Endothelial cell of umbilical vein (primary cell): Measurements from ENCODE around the gene MTPN. TPM values are rescaled to one million over a fixed set of nuclear protein-coding genes. Genes with fewer than 3 reads are reported as not detected.

ENCODE experiments used
- BruUV-seq: library from RNA; stranded (reverse); fragments of 400-500 nt; replicated peaks from 2 replicates; lab custom pipeline; 2021; lab: Mats Ljungman, UMichigan
- CTCF ChIA-PET: fragments of 300-600, 350-600 bp; sonication (Branson Sonifier 250); formaldehyde crosslinking; loops from one replicate; lab custom pipeline; 2021; ENCODE audit warnings: antibody characterized with exemption, inconsistent platforms; lab: Charles Lee
- POLR2A ChIA-PET: fragments of 300-600, 350-600 bp; sonication (Branson Sonifier 250); formaldehyde crosslinking; loops from one replicate; lab custom pipeline; 2021; ENCODE audit warnings: antibody characterized with exemption, inconsistent platforms; lab: Charles Lee
- DNase-seq: peaks from one replicate; pipeline ENCODE4 v3.0.0-alpha.2; 2011; ENCODE audit warnings: low read depth, low spot score
- FAIRE-seq: peaks from 2 replicates; lab custom pipeline; 2011; peaks lifted over from hg19 to GRCh38; lab: Jason Lieb, UNC
- H2AFZ ChIP-seq: 2 replicates; pipeline ENCODE4 v1.6.0; 2012; ENCODE audit warnings: low read depth, low read length, control low read depth, inconsistent platforms
- H3K27ac ChIP-seq: 2 replicates; pipeline ENCODE4 v1.5.1; 2011; ENCODE audit warnings: low read depth, mild to moderate bottlenecking, control low read depth, low read length, moderate library complexity; ENCODE audit not compliant: insufficient read depth
- H3K27me3 ChIP-seq, 2 experiments: 2 replicates each; pipeline versions ENCODE4 v1.6.0 to v1.6.1; 2011; ENCODE audit warnings: low read length in 2 of 2, mixed read lengths in 1 of 2; ENCODE audit not compliant: control insufficient read depth in 2 of 2, insufficient read depth in 2 of 2
- H3K36me3 ChIP-seq, 2 experiments: 2 replicates in 1 of 2; 3 replicates in 1 of 2; pipeline ENCODE4 v1.5.1; 2011; ENCODE audit warnings: low read length in 2 of 2, mild to moderate bottlenecking in 1 of 2, moderate library complexity in 1 of 2; ENCODE audit not compliant: control insufficient read depth in 2 of 2, insufficient read depth in 2 of 2; ENCODE audit errors: extremely low read depth in 1 of 2
- H3K4me1 ChIP-seq: 3 replicates; pipeline ENCODE4 v1.5.1; 2011; ENCODE audit warnings: mild to moderate bottlenecking, low read length; ENCODE audit not compliant: control insufficient read depth, insufficient read depth; ENCODE audit errors: extremely low read depth
- H3K4me2 ChIP-seq: 2 replicates; pipeline ENCODE4 v1.6.1; 2011; ENCODE audit warnings: low read length, control low read depth, mixed read lengths; ENCODE audit not compliant: insufficient read depth
- H3K4me3 ChIP-seq, 3 experiments: fragments of 200-600 bp in 1 of 3; sonication (generic), shearing (Covaris generic) in 1 of 3; replicated peaks in 1 of 3; 2 replicates each; pipeline ENCODE4 v1.5.1; 2011 to 2016; ENCODE audit warnings: control low read depth in 3 of 3, low read length in 3 of 3, mild to moderate bottlenecking in 2 of 3, inconsistent platforms in 1 of 3, low read depth in 1 of 3, moderate library complexity in 1 of 3; ENCODE audit not compliant: insufficient read depth in 1 of 3
- H3K79me2 ChIP-seq: 2 replicates; pipeline ENCODE4 v1.6.0; 2012; ENCODE audit warnings: low read length, inconsistent platforms; ENCODE audit not compliant: control insufficient read depth, insufficient read depth
- H3K9ac ChIP-seq: replicated peaks from 2 replicates; pipeline ENCODE3; 2011; ENCODE audit warnings: low read length, control low read depth; ENCODE audit not compliant: insufficient read depth; ENCODE audit errors: extremely low read depth
- H3K9me1 ChIP-seq: replicated peaks from 3 replicates; pipeline ENCODE4 v1.6.0; 2011; ENCODE audit warnings: mild to moderate bottlenecking, low read length; ENCODE audit not compliant: control insufficient read depth, insufficient read depth; ENCODE audit errors: extremely low read depth
- H3K9me3 ChIP-seq: replicated peaks from 2 replicates; pipeline ENCODE4 v1.5.1; 2012; ENCODE audit warnings: low read length, inconsistent platforms; ENCODE audit not compliant: control insufficient read depth, insufficient read depth
- H4K20me1 ChIP-seq: replicated peaks from 2 replicates; pipeline ENCODE3; 2011; ENCODE audit warnings: mild to moderate bottlenecking, low read length; ENCODE audit not compliant: control insufficient read depth, insufficient read depth; ENCODE audit errors: extremely low read depth
- EZH2 ChIP-seq: IDR thresholded peaks from 2 replicates; pipeline ENCODE4 v1.6.1; 2012; ENCODE audit warnings: borderline replicate concordance, low read depth, mild to moderate bottlenecking, moderate library complexity, low read length, inconsistent platforms; ENCODE audit not compliant: severe bottlenecking
- FOS ChIP-seq: IDR thresholded peaks from 2 replicates; pipeline ENCODE4 v1.6.1; 2011; ENCODE audit warnings: mild to moderate bottlenecking, low read length, moderate library complexity, borderline replicate concordance; ENCODE audit not compliant: insufficient read depth
- GATA2 ChIP-seq: IDR thresholded peaks from 2 replicates; pipeline ENCODE4 v1.7.0; 2011; ENCODE audit warnings: low read depth, mild to moderate bottlenecking, moderate library complexity, mixed read lengths, low read length; ENCODE audit not compliant: insufficient read length, insufficient read depth
- JUN ChIP-seq: IDR thresholded peaks from 2 replicates; pipeline ENCODE4 v1.6.1; 2011; ENCODE audit warnings: borderline replicate concordance, low read depth; ENCODE audit not compliant: insufficient read length, insufficient read depth
- MYC ChIP-seq: IDR thresholded peaks from one replicate; pipeline ENCODE4 v1.6.1; 2011; ENCODE audit warnings: mild to moderate bottlenecking, low read depth, low read length
- POLR2A ChIP-seq: IDR thresholded peaks from 2 replicates; pipeline ENCODE4 v1.6.1; 2012; ENCODE audit warnings: low read depth, mild to moderate bottlenecking, control low read depth, low read length
- POLR2AphosphoS5 ChIP-seq: IDR thresholded peaks from 2 replicates; pipeline ENCODE4 v1.6.1; 2012; ENCODE audit warnings: low read depth, mild to moderate bottlenecking, control low read depth, low read length, moderate library complexity; ENCODE audit not compliant: insufficient read depth
- dilution Hi-C: fragments of 300-500 bp; cut with MboI; formaldehyde crosslinking; loops from one replicate; pipeline ENCODE4 v1.15.0; 2019; ENCODE audit warnings: low sequenced_read_pairs; ENCODE audit not compliant: extremely low pct_ligation_motif_present
- intact Hi-C: fragments of 100-400 bp; cut with micrococcal nuclease; formaldehyde crosslinking; loops from one replicate; pipeline ENCODE4 v1.10.0; 2022
- polyA plus RNA-seq, 4 experiments: library from polyadenylated mRNA; depleted of rRNA in 3 of 4; stranded (reverse) in 3 of 4; unstranded in 1 of 4; fragments of >200 nt; gene quantifications; 2 replicates each; pipeline versions ENCODE4 v1.2.1 to v1.2.3, GENCODE V29; 2011 to 2012; ENCODE audit warnings: missing spikeins in 1 of 4
- total RNA-seq: library from RNA; stranded (reverse); gene quantifications from 2 replicates; pipeline ENCODE4 v1.2.3, GENCODE V29; 2021
- TF ChIP-seq, protein P1 (sequence below), 2 donors: IDR thresholded peaks; 1 replicate in 1 of 2; 2 replicates in 1 of 2; pipeline ENCODE4 v1.5.1; 2011; ENCODE audit warnings: low read length in 2 of 2, mild to moderate bottlenecking in 2 of 2, moderate library complexity in 2 of 2, control low read depth in 1 of 2, inconsistent platforms in 1 of 2, low read depth in 1 of 2; ENCODE audit not compliant: insufficient read depth in 1 of 2; ENCODE audit errors: extremely low read depth in 1 of 2
- TF ChIP-seq, protein P2 (sequence below): IDR thresholded peaks from 2 replicates; pipeline ENCODE4 v1.6.1; 2011; ENCODE audit not compliant: insufficient read depth, insufficient read length

Gene MTPN
- total and polyA plus RNA-seq, 2 donors (not counting 3 experiments of a cell fraction or from before 2014, with no cell fraction given): 58.1 to 174 TPM

DNA sequence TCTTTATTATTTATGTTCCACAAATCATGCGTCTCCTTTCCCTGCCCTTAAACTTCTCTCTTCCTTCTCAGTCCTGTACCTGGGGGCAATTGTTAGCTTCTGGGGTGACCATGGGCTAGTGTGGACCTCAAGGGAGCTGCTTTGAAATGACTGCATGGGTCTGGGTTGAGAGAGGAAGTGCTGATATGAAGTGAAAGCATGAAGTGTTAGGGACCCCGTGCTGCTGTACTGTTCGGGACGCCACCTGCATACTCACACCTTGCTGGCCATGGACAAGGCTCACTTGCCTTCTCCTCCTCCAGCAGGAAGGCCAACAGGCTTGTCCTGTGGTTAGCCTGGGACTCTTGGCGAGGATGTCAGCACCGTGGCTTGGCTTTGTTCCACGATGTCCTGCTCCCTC is 56.7 kb downstream of the MTPN start:
- TF ChIP-seq, protein P1, sequence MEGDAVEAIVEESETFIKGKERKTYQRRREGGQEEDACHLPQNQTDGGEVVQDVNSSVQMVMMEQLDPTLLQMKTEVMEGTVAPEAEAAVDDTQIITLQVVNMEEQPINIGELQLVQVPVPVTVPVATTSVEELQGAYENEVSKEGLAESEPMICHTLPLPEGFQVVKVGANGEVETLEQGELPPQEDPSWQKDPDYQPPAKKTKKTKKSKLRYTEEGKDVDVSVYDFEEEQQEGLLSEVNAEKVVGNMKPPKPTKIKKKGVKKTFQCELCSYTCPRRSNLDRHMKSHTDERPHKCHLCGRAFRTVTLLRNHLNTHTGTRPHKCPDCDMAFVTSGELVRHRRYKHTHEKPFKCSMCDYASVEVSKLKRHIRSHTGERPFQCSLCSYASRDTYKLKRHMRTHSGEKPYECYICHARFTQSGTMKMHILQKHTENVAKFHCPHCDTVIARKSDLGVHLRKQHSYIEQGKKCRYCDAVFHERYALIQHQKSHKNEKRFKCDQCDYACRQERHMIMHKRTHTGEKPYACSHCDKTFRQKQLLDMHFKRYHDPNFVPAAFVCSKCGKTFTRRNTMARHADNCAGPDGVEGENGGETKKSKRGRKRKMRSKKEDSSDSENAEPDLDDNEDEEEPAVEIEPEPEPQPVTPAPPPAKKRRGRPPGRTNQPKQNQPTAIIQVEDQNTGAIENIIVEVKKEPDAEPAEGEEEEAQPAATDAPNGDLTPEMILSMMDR (IDR thresholded peaks at IDR 0.05; ENCODE audit: extremely low read depth in 1 of 2, insufficient read depth in 1 of 2, low read depth in 1 of 2, low read length in 2 of 2): no peak
- TF ChIP-seq JUN: no peak
- TF ChIP-seq POLR2AphosphoS5: no peak
- TF ChIP-seq POLR2A: no peak
- no peak for TF ChIP-seq EZH2
- TF ChIP-seq MYC: no peak
- TF ChIP-seq, protein P2, sequence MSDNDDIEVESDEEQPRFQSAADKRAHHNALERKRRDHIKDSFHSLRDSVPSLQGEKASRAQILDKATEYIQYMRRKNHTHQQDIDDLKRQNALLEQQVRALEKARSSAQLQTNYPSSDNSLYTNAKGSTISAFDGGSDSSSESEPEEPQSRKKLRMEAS: no peak
- no peak for TF ChIP-seq GATA2
- TF ChIP-seq FOS: no peak
- Histone ChIP-seq H3K9me3 (no peaks in the 10 kb centered on the region), H3K36me3 (no peaks in the 10 kb centered on the region), H3K9me1 (no peaks in the 10 kb centered on the region), H3K9ac (no peak overlapping the region), H3K79me2 (no peaks in the 10 kb centered on the region), H3K4me2 (no peak overlapping the region), H4K20me1 (no peaks in the 10 kb centered on the region), H3K27ac (no peak overlapping the region), H2AFZ (no peak overlapping the region), H3K4me1 (peaks cover 14% of the 10 kb centered on the region), H3K4me3 (no peak overlapping the region), H3K27me3 (no peaks in the 10 kb centered on the region)
- BruUV-seq: no TSS peak
- FAIRE-seq (no peak), DNase-seq (no peak)
- CTCF ChIA-PET: interaction anchor here (0.7 to 2.1 kb wide), 2 partner anchors 10 to 646 kb away, joined by 3 to 6 read pairs; no protein-coding TSS in a partner anchor
- intact Hi-C loops: loop anchor here (5.0 kb wide), 1 partner anchor 248 kb away; no protein-coding TSS in a partner anchor
- dilution Hi-C loops: no loop called here
- POLR2A ChIA-PET: no interaction called here
